Upper lobe of right lung (tissue), 1 donor: ENCODE results near the gene LARGE1. TPM values are rescaled to one million over a fixed set of nuclear protein-coding genes. Genes with fewer than 3 reads are reported as not detected.

ENCODE experiments used
- ATAC-seq: fragments of 200-7000 bp; cut with Tn5 transposase; one replicate; pipeline ENCODE4 v1.9.1; 2020; ENCODE audit warnings: mild to moderate bottlenecking, moderate library complexity
- DNase-seq: peaks from one replicate; pipeline ENCODE4 v3.0.0-alpha.2; 2020
- H3K27ac ChIP-seq: fragments of 200-600 bp; one replicate; pipeline ENCODE4 v1.8.0; 2022
- H3K27me3 ChIP-seq: fragments of 200-600 bp; one replicate; pipeline ENCODE4 v1.8.0; 2022; ENCODE audit warnings: mild to moderate bottlenecking
- H3K36me3 ChIP-seq: fragments of 200-600 bp; one replicate; pipeline ENCODE4 v1.8.0; 2022
- H3K4me1 ChIP-seq: fragments of 200-600 bp; one replicate; pipeline ENCODE4 v1.8.0; 2022
- H3K4me3 ChIP-seq: fragments of 200-600 bp; one replicate; pipeline ENCODE4 v1.8.0; 2022; ENCODE audit warnings: mild to moderate bottlenecking
- H3K9me3 ChIP-seq: fragments of 200-600 bp; one replicate; pipeline ENCODE4 v1.8.0; 2022
- CTCF ChIP-seq: fragments of 200-600 bp; IDR thresholded peaks from one replicate; pipeline ENCODE4 v1.8.0; 2022; ENCODE audit warnings: antibody characterized with exemption
- intact Hi-C: fragments of 100-400 bp; cut with DNase I; formaldehyde crosslinking; loops from one replicate; pipeline ENCODE4 v1.11.0; 2022
- total RNA-seq: library from RNA; stranded (reverse); fragmentation: NEBNext Ultra II Directional; extraction: Animal tissue kit (Norgen Biotek cat#: 25700); gene quantifications from one replicate; pipeline ENCODE4 v1.2.1, GENCODE V29; 2021
- donor health status: DM: no; HTN: yes; CAD: no; lungs with severe emphysema.

Gene LARGE1
- total RNA-seq, 1 donor from 2014 or later = 33.5 TPM

- H3K4me3 ChIP-seq = no peak overlapping the region
- ATAC-seq (no peak), DNase-seq (no peak)
- intact Hi-C loops = no loop called here
- H3K4me1 ChIP-seq = no peaks in the 10 kb centered on the region
- no peak for TF ChIP-seq CTCF
- H3K27me3 ChIP-seq = no peaks in the 10 kb centered on the region
- H3K36me3 ChIP-seq = no peaks in the 10 kb centered on the region
- no peaks in the 10 kb centered on the region for H3K9me3 ChIP-seq
- no peak overlapping the region for H3K27ac ChIP-seq
Observed at GRCh38 chr22:33476206-33476605, 444.1 kb downstream of the LARGE1 start.

- no peaks in the 10 kb centered on the region for H3K4me1 ChIP-seq
- H3K27me3 ChIP-seq = no peaks in the 10 kb centered on the region
- no peak overlapping the region for H3K4me3 ChIP-seq
- intact Hi-C loops = no loop called here
- no peak overlapping the region for H3K27ac ChIP-seq
- ATAC-seq (no peak), DNase-seq (no peak)
- TF ChIP-seq CTCF = no peak
- no peaks in the 10 kb centered on the region for H3K9me3 ChIP-seq
- no peaks in the 10 kb centered on the region for H3K36me3 ChIP-seq
Observed at GRCh38 chr22:33474587-33474986, 445.7 kb downstream of the LARGE1 start.

GRCh38 chr22:33472462-33473344 is 447.6 kb downstream of the LARGE1 start:
- Histone ChIP-seq H3K36me3 (no peaks in the 10 kb centered on the region), H3K27ac (no peak overlapping the region), H3K4me1 (no peaks in the 10 kb centered on the region), H3K4me3 (no peak overlapping the region), H3K27me3 (no peaks in the 10 kb centered on the region), H3K9me3 (no peaks in the 10 kb centered on the region)
- DNase-seq (no peak), ATAC-seq (no peak)
- intact Hi-C loops = no loop called here
- TF ChIP-seq CTCF = no peak

- Histone ChIP-seq H3K4me3 (no peak overlapping the region), H3K27me3 (no peaks in the 10 kb centered on the region), H3K27ac (no peak overlapping the region), H3K4me1 (no peaks in the 10 kb centered on the region), H3K9me3 (no peaks in the 10 kb centered on the region), H3K36me3 (no peaks in the 10 kb centered on the region)
- DNase-seq (no peak), ATAC-seq (no peak)
- no peak for TF ChIP-seq CTCF
- intact Hi-C loops = no loop called here
Observed at GRCh38 chr22:33470456-33470855, 449.8 kb downstream of the LARGE1 start.

- intact Hi-C loops = no loop called here
- Histone ChIP-seq H3K4me1 (no peaks in the 10 kb centered on the region), H3K36me3 (no peaks in the 10 kb centered on the region), H3K27me3 (no peaks in the 10 kb centered on the region), H3K9me3 (no peaks in the 10 kb centered on the region), H3K4me3 (no peak overlapping the region), H3K27ac (no peak overlapping the region)
- no peak for TF ChIP-seq CTCF
- ATAC-seq = no peak
- no peak for DNase-seq
Observed at GRCh38 chr22:33467620-33468095, 452.6 kb downstream of the LARGE1 start.
